ES-I3 (cell line): ENCODE results near the gene GAS2.
"Not testable (repeated sequence)": the region's sequence is repeated elsewhere in the genome, so short reads cannot be mapped to it uniquely, and the experiment has no call there.

Experiments used
- H3K36me3 ChIP-seq: 2 replicates; pipeline ENCODE4 v1.6.1; 2013; ENCODE audit warnings: mild to moderate bottlenecking, low read length, control low read depth, moderate library complexity; ENCODE audit not compliant: insufficient read depth
- H3K4me1 ChIP-seq: 2 replicates; pipeline ENCODE4 v1.6.1; 2013; ENCODE audit warnings: mild to moderate bottlenecking, control low read depth, low read length; ENCODE audit not compliant: insufficient read depth
- H3K9ac ChIP-seq: 2 replicates; pipeline ENCODE4 v1.6.1; 2013; ENCODE audit warnings: low read depth, mild to moderate bottlenecking, low read length, moderate library complexity
- H3K9me3 ChIP-seq: 2 replicates; pipeline ENCODE4 v1.6.1; 2013; ENCODE audit warnings: mild to moderate bottlenecking, low read length, moderate library complexity; ENCODE audit not compliant: control insufficient read depth, insufficient read depth

GAS2 gene

GRCh38 chr11:22666325-22666687, at the start of gene GAS2:
TSS of gene GAS2 (plus strand) at chr11:22666611. CDS start at chr11:22674870, 8,259 bp downstream.
- no peaks in the 10 kb centered on the region for H3K36me3 ChIP-seq
- H3K4me1 ChIP-seq: no peaks in the 10 kb centered on the region
- H3K9me3 ChIP-seq: no peaks in the 10 kb centered on the region
- peak within 1 kb of the TSS; percentile 50; the same call in 1 of the 2 replicates for H3K9ac ChIP-seq

GRCh38 chr11:22617868-22618267, 48.5 kb upstream of the GAS2 start:
- Histone ChIP-seq H3K9ac (no peak overlapping the region), H3K4me1 (no peaks in the 10 kb centered on the region), H3K9me3 (no peaks in the 10 kb centered on the region), H3K36me3 (no peaks in the 10 kb centered on the region)

- Histone ChIP-seq H3K9ac (peak overlapping the region; percentile 82), H3K36me3 (no peaks in the 10 kb centered on the region), H3K4me1 (no peaks in the 10 kb centered on the region), H3K9me3 (no peaks in the 10 kb centered on the region)
Measured at GRCh38 chr11:22624742-22625447, 41.5 kb upstream of the GAS2 start.

GRCh38 chr11:22625448-22626287, 40.7 kb upstream of the GAS2 start, which contains the start of gene FANCF:
TSS of gene FANCF (minus strand) at chr11:22625823. CDS start at chr11:22625810, 13 bp downstream.
- Histone ChIP-seq H3K9me3 (no peaks in the 10 kb centered on the region), H3K4me1 (no peaks in the 10 kb centered on the region), H3K9ac (peak within 1 kb of the TSS; percentile 82), H3K36me3 (no peaks in the 10 kb centered on the region)

- Histone ChIP-seq H3K9ac (no peak overlapping the region), H3K36me3 (no peaks in the 10 kb centered on the region), H3K4me1 (no peaks in the 10 kb centered on the region), H3K9me3 (no peaks in the 10 kb centered on the region)
Measured at GRCh38 chr11:22626573-22627239, 39.7 kb upstream of the GAS2 start.

GRCh38 chr11:22627421-22627820, 39.0 kb upstream of the GAS2 start:
- H3K9me3 ChIP-seq: no peaks in the 10 kb centered on the region
- H3K4me1 ChIP-seq: no peaks in the 10 kb centered on the region
- H3K36me3 ChIP-seq: no peaks in the 10 kb centered on the region
- no peak overlapping the region for H3K9ac ChIP-seq

- H3K36me3 ChIP-seq: no peaks in the 10 kb centered on the region
- no peaks in the 10 kb centered on the region for H3K9me3 ChIP-seq
- peaks cover 17% of the 10 kb centered on the region; the same call in 1 of the 2 replicates for H3K4me1 ChIP-seq
- no peak overlapping the region for H3K9ac ChIP-seq
Measured at GRCh38 chr11:22633354-22633902, 33.0 kb upstream of the GAS2 start.

GRCh38 chr11:22634897-22635629, 31.3 kb upstream of the GAS2 start:
- Histone ChIP-seq H3K9me3 (no peaks in the 10 kb centered on the region), H3K36me3 (no peaks in the 10 kb centered on the region), H3K9ac (no peak overlapping the region), H3K4me1 (peaks cover 17% of the 10 kb centered on the region; the same call in 1 of the 2 replicates)

- no peaks in the 10 kb centered on the region for H3K9me3 ChIP-seq
- no peaks in the 10 kb centered on the region for H3K36me3 ChIP-seq
- H3K4me1 ChIP-seq: peaks cover 17% of the 10 kb centered on the region; the same call in 1 of the 2 replicates
- H3K9ac ChIP-seq: no peak overlapping the region
Measured at GRCh38 chr11:22635689-22636088, 30.7 kb upstream of the GAS2 start.

- H3K4me1 ChIP-seq: peaks cover 6% of the 10 kb centered on the region; the same call in 1 of the 2 replicates
Measured at GRCh38 chr11:22640862-22641261, 25.5 kb upstream of the GAS2 start.

GRCh38 chr11:22641559-22641958, 24.9 kb upstream of the GAS2 start:
- no peaks in the 10 kb centered on the region for H3K9me3 ChIP-seq
- H3K36me3 ChIP-seq: no peaks in the 10 kb centered on the region
- H3K9ac ChIP-seq: no peak overlapping the region
- no peaks in the 10 kb centered on the region for H3K4me1 ChIP-seq

More at GRCh38 chr11:22640862-22641261, 25.5 kb upstream of the GAS2 start:
- Histone ChIP-seq H3K9me3 (no peaks in the 10 kb centered on the region), H3K9ac (no peak overlapping the region), H3K36me3 (no peaks in the 10 kb centered on the region)

- not testable (repeated sequence) for H3K36me3 ChIP-seq, H3K9me3 ChIP-seq, H3K9ac ChIP-seq, H3K4me1 ChIP-seq
Measured at GRCh38 chr11:22652346-22652745, 14.1 kb upstream of the GAS2 start.

- Histone ChIP-seq H3K4me1 (peaks cover 9% of the 10 kb centered on the region), H3K9me3 (no peaks in the 10 kb centered on the region), H3K36me3 (no peaks in the 10 kb centered on the region), H3K9ac (no peak overlapping the region)
Measured at GRCh38 chr11:22656130-22656529, 10.3 kb upstream of the GAS2 start.
